ENCODE results near the gene SDHA. TPM values are rescaled to one million over a fixed set of nuclear protein-coding genes. Genes with fewer than 3 reads are reported as not detected.
"Not testable (repeated sequence)": the region's sequence is repeated elsewhere in the genome, so short reads cannot be mapped to it uniquely, and the experiment has no call there.

Gene SDHA
- total RNA-seq, 1 donor from 2014 or later = 84.7 TPM

GRCh38 chr5:267716-268115 lies 49.6 kb downstream of the SDHA start:
- H3K9me3 ChIP-seq = no peaks in the 10 kb centered on the region
- H3K4me3 ChIP-seq = no peak overlapping the region
- TF ChIP-seq CTCF (IDR thresholded peaks at IDR 0.05) = no peak
- TF ChIP-seq POLR2A (IDR thresholded peaks at IDR 0.05) = no peak
- no peak for TF ChIP-seq POLR2AphosphoS5 (IDR thresholded peaks at IDR 0.05; ENCODE audit: insufficient read depth in 1 of 2, low read depth in 1 of 2)
- H3K36me3 ChIP-seq = peaks cover 0 to 14% of the 10 kb centered on the region in 2 donors
- no peaks in the 10 kb centered on the region for H3K27me3 ChIP-seq
- intact Hi-C loops (cut with DNase I) = no loop called here
- no peak overlapping the region for H3K27ac ChIP-seq
- DNase-seq (ENCODE audit: extremely low spot score in 2 of 2) = no peak
- H3K4me1 ChIP-seq = peaks cover 9% of the 10 kb centered on the region

GRCh38 chr5:270340-270739 lies 52.2 kb downstream of the SDHA start:
- Histone ChIP-seq H3K4me1 (peaks cover 27% of the 10 kb centered on the region), H3K27me3 (no peaks in the 10 kb centered on the region), H3K36me3 (peaks cover 0 to 7% of the 10 kb centered on the region in 2 donors), H3K9me3 (no peaks in the 10 kb centered on the region), H3K27ac (no peak overlapping the region), H3K4me3 (peak overlapping the region in 1 of 2 donors; percentile 75)
- no peak for TF ChIP-seq POLR2A (IDR thresholded peaks at IDR 0.05)
- TF ChIP-seq CTCF (IDR thresholded peaks at IDR 0.05) = no peak
- TF ChIP-seq POLR2AphosphoS5 (IDR thresholded peaks at IDR 0.05; ENCODE audit: insufficient read depth in 1 of 2, low read depth in 1 of 2) = no peak
- DNase-seq (ENCODE audit: extremely low spot score in 2 of 2) = peak; percentile 31 to 88
- intact Hi-C loops (cut with DNase I) = loop anchor here (2.0 kb wide), 1 partner anchor 52 kb away; the partner anchor contains the start of genes CCDC127 and SDHA

- not testable (repeated sequence) for H3K9me3 ChIP-seq; H3K36me3 ChIP-seq; H3K27me3 ChIP-seq; DNase-seq (ENCODE audit: extremely low spot score in 2 of 2)
- intact Hi-C loops (cut with DNase I) = loop anchor here (2.0 kb wide), 1 partner anchor 53 kb away; the partner anchor contains the start of genes CCDC127 and SDHA
- Histone ChIP-seq H3K4me3 (peak overlapping the region; percentile 75 to 96), H3K4me1 (peaks cover 27% of the 10 kb centered on the region), H3K27ac (peak overlapping the region; percentile 85)
Measured at GRCh38 chr5:271828-272167, 53.7 kb downstream of the SDHA start.

GRCh38 chr5:273091-273490 lies 55.0 kb downstream of the SDHA start:
- intact Hi-C loops (cut with DNase I); H3K27me3 ChIP-seq: not testable (repeated sequence)

GRCh38 chr5:273491-273890 lies 55.4 kb downstream of the SDHA start:
- H3K27me3 ChIP-seq; H3K36me3 ChIP-seq; intact Hi-C loops (cut with DNase I); DNase-seq (ENCODE audit: extremely low spot score in 2 of 2); H3K9me3 ChIP-seq; H3K4me3 ChIP-seq; H3K27ac ChIP-seq: not testable (repeated sequence)
- peaks cover 27% of the 10 kb centered on the region for H3K4me1 ChIP-seq

More at GRCh38 chr5:273091-273490, 55.0 kb downstream of the SDHA start:
- H3K9me3 ChIP-seq; DNase-seq (ENCODE audit: extremely low spot score in 2 of 2); H3K36me3 ChIP-seq; H3K27ac ChIP-seq: not testable (repeated sequence)
- peak overlapping the region in 1 of 2 donors; percentile 75 for H3K4me3 ChIP-seq
- H3K4me1 ChIP-seq = peaks cover 27% of the 10 kb centered on the region

GRCh38 chr5:274346-274745 lies 56.2 kb downstream of the SDHA start:
- H3K27me3 ChIP-seq; H3K4me3 ChIP-seq; H3K36me3 ChIP-seq; DNase-seq (ENCODE audit: extremely low spot score in 2 of 2); H3K9me3 ChIP-seq; H3K27ac ChIP-seq; intact Hi-C loops (cut with DNase I): not testable (repeated sequence)
- H3K4me1 ChIP-seq = peaks cover 34% of the 10 kb centered on the region

- TF ChIP-seq POLR2AphosphoS5 (IDR thresholded peaks at IDR 0.05; ENCODE audit: insufficient read depth in 1 of 2, low read depth in 1 of 2) = no peak
- no peak for TF ChIP-seq CTCF (IDR thresholded peaks at IDR 0.05)
- no peak for TF ChIP-seq POLR2A (IDR thresholded peaks at IDR 0.05)
- Histone ChIP-seq H3K9me3 (no peaks in the 10 kb centered on the region), H3K27me3 (no peaks in the 10 kb centered on the region), H3K4me3 (no peak overlapping the region), H3K36me3 (peaks cover 0 to 9% of the 10 kb centered on the region in 2 donors), H3K4me1 (peaks cover 17% of the 10 kb centered on the region), H3K27ac (no peak overlapping the region)
- intact Hi-C loops (cut with DNase I) = no loop called here
- no peak for DNase-seq (ENCODE audit: extremely low spot score in 2 of 2)
Measured at GRCh38 chr5:278646-279045, 60.5 kb downstream of the SDHA start.

GRCh38 chr5:279051-279665 lies 61.0 kb downstream of the SDHA start:
- H3K27me3 ChIP-seq; DNase-seq (ENCODE audit: extremely low spot score in 2 of 2); H3K36me3 ChIP-seq; H3K9me3 ChIP-seq; H3K4me3 ChIP-seq; intact Hi-C loops (cut with DNase I); H3K27ac ChIP-seq: not testable (repeated sequence)
- H3K4me1 ChIP-seq = peaks cover 12% of the 10 kb centered on the region
